ENCODE results near the gene PAWR.

DNA sequence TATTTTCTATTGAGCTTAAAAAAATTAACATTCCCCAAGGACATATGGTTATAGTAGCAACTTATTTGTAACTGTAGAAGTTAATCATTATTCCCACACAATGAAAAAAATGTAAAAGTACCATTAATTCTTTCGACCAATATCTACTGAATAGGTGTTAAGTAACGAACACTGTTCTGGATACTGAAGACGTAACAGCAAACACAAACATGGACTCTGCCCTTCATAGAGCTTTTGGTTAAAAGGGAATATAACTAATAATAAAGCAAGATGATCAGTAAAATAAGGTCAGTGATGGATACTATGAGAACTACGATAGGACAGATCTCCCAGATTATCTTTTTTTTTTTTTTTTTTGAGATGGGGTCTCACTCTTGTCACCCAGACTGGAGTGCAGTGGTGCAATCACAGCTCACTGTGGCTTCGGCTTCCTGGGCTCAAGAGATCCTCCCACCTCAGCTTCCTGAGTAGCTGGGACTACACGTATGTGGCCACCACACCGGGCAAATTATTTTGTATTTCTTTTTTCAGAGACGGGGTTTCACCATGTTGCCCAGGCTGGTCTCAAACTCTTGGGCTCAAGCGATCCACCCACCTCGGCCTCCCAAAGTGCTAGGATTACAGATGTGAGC, 93.9 kb downstream of the PAWR start:
- no peak for TF ChIP-seq EZH2 (IDR thresholded peaks at IDR 0.05; ENCODE audit: low read length, missing control alignments)
- TF ChIP-seq, protein P1, sequence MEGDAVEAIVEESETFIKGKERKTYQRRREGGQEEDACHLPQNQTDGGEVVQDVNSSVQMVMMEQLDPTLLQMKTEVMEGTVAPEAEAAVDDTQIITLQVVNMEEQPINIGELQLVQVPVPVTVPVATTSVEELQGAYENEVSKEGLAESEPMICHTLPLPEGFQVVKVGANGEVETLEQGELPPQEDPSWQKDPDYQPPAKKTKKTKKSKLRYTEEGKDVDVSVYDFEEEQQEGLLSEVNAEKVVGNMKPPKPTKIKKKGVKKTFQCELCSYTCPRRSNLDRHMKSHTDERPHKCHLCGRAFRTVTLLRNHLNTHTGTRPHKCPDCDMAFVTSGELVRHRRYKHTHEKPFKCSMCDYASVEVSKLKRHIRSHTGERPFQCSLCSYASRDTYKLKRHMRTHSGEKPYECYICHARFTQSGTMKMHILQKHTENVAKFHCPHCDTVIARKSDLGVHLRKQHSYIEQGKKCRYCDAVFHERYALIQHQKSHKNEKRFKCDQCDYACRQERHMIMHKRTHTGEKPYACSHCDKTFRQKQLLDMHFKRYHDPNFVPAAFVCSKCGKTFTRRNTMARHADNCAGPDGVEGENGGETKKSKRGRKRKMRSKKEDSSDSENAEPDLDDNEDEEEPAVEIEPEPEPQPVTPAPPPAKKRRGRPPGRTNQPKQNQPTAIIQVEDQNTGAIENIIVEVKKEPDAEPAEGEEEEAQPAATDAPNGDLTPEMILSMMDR (conservative IDR thresholded peaks at IDR 0.05 in 1 of 2, IDR thresholded peaks at IDR 0.05 in 1 of 2; ENCODE audit: low read depth in 1 of 2, low read length in 2 of 2): no peak

Measured in fibroblast of lung (primary cell).